ENCODE results near the gene ZNF83. TPM values are rescaled to one million over a fixed set of nuclear protein-coding genes. Genes with fewer than 3 reads are reported as not detected.

Gene ZNF83
- total RNA-seq, 2 donors from 2014 or later = 30.7 to 46.2 TPM

DNA sequence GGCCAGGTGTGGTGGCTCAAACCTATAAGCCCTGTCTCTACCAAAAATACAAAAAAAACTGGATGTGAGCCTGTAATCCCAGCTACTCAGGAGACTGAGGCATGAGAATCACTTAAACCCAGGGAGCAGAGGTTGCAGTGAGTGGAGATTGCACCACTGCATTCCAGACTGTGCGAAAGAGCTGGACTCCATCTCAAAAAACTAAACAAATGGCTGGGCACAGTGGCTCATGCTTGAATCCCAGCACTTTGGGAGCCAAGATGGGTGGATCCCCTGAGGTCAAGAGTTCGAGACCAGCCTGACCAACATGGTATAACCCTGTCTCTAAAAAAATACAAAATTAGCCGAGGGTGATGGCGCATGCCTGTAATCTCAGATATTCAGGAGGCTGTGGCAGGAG, 34.9 kb upstream of the ZNF83 start:
- intact Hi-C loops (cut with DNase I) = no loop called here
- H3K4me1 ChIP-seq = no peaks in the 10 kb centered on the region
- no peak overlapping the region for H3K4me3 ChIP-seq
- no peaks in the 10 kb centered on the region for H3K27me3 ChIP-seq
- ATAC-seq (no peak), DNase-seq (no peak)
- H3K27ac ChIP-seq = no peak overlapping the region
- no peaks in the 10 kb centered on the region for H3K9me3 ChIP-seq
- 95 to 98% methylated on average over 4 of the region's 4 CpGs for WGBS, 2 donors
- H3K36me3 ChIP-seq (replicated peaks in 1 of 2; ENCODE audit: insufficient read depth in 1 of 2, low read depth in 2 of 2) = no peaks in the 10 kb centered on the region
- TF ChIP-seq, protein P1, sequence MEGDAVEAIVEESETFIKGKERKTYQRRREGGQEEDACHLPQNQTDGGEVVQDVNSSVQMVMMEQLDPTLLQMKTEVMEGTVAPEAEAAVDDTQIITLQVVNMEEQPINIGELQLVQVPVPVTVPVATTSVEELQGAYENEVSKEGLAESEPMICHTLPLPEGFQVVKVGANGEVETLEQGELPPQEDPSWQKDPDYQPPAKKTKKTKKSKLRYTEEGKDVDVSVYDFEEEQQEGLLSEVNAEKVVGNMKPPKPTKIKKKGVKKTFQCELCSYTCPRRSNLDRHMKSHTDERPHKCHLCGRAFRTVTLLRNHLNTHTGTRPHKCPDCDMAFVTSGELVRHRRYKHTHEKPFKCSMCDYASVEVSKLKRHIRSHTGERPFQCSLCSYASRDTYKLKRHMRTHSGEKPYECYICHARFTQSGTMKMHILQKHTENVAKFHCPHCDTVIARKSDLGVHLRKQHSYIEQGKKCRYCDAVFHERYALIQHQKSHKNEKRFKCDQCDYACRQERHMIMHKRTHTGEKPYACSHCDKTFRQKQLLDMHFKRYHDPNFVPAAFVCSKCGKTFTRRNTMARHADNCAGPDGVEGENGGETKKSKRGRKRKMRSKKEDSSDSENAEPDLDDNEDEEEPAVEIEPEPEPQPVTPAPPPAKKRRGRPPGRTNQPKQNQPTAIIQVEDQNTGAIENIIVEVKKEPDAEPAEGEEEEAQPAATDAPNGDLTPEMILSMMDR (IDR thresholded peaks at IDR 0.05) = no peak
- no peak for TF ChIP-seq POLR2A (IDR thresholded peaks at IDR 0.05)

DNA sequence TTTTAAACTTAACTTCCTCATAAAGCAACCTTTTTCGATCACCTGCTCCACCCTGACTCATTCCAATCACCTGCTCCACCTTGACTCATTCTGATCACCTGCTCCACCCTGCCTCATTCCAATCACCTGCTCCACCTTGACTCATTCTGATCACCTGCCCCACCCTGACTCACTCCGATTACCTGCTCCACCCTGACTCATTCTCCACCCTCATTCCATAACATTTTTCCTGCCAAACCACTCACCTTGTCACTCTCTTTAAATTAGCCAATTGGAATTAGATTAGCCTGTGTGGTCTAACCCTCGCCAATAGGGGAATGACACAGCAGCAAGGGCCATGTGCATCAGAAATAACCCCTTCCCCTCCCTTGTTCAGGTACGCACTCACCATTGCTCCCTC, 31.9 kb upstream of the ZNF83 start:
- TF ChIP-seq POLR2A (IDR thresholded peaks at IDR 0.05) = no peak
- TF ChIP-seq, protein P1 (IDR thresholded peaks at IDR 0.05) = no peak
- Histone ChIP-seq H3K27ac (no peak overlapping the region), H3K4me1 (no peaks in the 10 kb centered on the region), H3K9me3 (no peaks in the 10 kb centered on the region), H3K36me3 (replicated peaks in 1 of 2; ENCODE audit: insufficient read depth in 1 of 2, low read depth in 2 of 2) (no peaks in the 10 kb centered on the region), H3K4me3 (no peak overlapping the region), H3K27me3 (no peaks in the 10 kb centered on the region)
- peak in 2 of 4 donors; percentile 12 to 16 for DNase-seq
- WGBS, 2 donors = 84 to 89% methylated on average over 4 of the region's 4 CpGs
- intact Hi-C loops (cut with DNase I) = no loop called here
- ATAC-seq = no peak

DNA sequence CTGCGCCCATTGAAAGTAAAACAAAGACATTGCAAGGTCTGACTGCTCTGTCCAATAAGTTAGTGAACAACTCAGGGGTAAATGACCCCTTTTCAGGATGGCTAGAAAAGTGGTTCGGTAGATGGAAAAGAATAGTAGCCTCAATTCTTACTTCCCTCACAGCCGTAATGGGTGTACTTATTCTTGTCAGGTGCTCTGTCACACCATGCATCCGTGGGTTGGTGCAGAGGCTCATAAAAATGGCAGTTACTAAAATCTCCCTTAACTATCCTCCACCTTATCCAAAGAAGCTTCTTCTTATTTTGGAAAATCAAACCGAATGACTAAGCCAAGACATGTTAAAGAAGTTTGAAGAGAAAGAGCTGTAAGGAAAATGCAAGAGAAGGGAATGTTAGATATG, 31.4 kb upstream of the ZNF83 start:
- intact Hi-C loops (cut with DNase I) = no loop called here
- Histone ChIP-seq H3K36me3 (replicated peaks in 1 of 2; ENCODE audit: insufficient read depth in 1 of 2, low read depth in 2 of 2) (no peaks in the 10 kb centered on the region), H3K4me3 (no peak overlapping the region), H3K27me3 (no peaks in the 10 kb centered on the region), H3K9me3 (no peaks in the 10 kb centered on the region), H3K4me1 (no peaks in the 10 kb centered on the region), H3K27ac (no peak overlapping the region)
- TF ChIP-seq, protein P1 (IDR thresholded peaks at IDR 0.05) = no peak
- no peak for TF ChIP-seq POLR2A (IDR thresholded peaks at IDR 0.05)
- ATAC-seq (no peak), DNase-seq (no peak)
- 88 to 93% methylated on average over 5 of the region's 5 CpGs for WGBS, 2 donors

GRCh38 chr19:52667972-52668371, 29.8 kb upstream of the ZNF83 start:
- intact Hi-C loops (cut with DNase I) = no loop called here
- TF ChIP-seq, protein P1 (IDR thresholded peaks at IDR 0.05) = no peak
- no peak for TF ChIP-seq POLR2A (IDR thresholded peaks at IDR 0.05)
- no peaks in the 10 kb centered on the region for H3K4me1 ChIP-seq
- ATAC-seq (no peak), DNase-seq (no peak)
- no peaks in the 10 kb centered on the region for H3K9me3 ChIP-seq
- no peak overlapping the region for H3K4me3 ChIP-seq
- no peak overlapping the region for H3K27ac ChIP-seq
- H3K36me3 ChIP-seq (replicated peaks in 1 of 2; ENCODE audit: insufficient read depth in 1 of 2, low read depth in 2 of 2) = no peaks in the 10 kb centered on the region
- no peaks in the 10 kb centered on the region for H3K27me3 ChIP-seq
- 80 to 87% methylated on average over 6 of the region's 6 CpGs for WGBS, 2 donors

DNA sequence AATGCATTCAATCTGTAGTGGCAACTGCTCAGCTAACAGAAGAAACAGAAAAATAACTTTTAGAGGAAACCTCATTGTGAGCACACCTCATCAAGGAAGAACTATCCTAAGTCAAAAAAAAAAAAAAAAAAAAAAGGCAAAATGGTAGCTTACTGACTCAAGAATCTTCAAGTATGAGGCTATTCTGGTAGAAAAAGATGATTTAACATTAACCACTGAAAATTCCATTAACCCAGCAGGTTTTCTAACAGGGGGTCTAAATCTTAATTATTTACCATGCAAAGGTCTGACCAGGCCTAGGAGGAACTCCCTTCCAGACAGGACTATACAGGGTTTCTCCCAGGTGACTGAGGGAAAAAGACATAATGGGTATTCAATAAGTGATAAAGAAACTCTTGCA, 28.4 kb upstream of the ZNF83 start:
- ATAC-seq (no peak), DNase-seq (no peak)
- Histone ChIP-seq H3K27me3 (no peaks in the 10 kb centered on the region), H3K4me3 (no peak overlapping the region), H3K4me1 (no peaks in the 10 kb centered on the region), H3K27ac (no peak overlapping the region), H3K9me3 (no peaks in the 10 kb centered on the region), H3K36me3 (replicated peaks in 1 of 2; ENCODE audit: insufficient read depth in 1 of 2, low read depth in 2 of 2) (no peaks in the 10 kb centered on the region)
- intact Hi-C loops (cut with DNase I) = no loop called here
- TF ChIP-seq, protein P1 (IDR thresholded peaks at IDR 0.05) = no peak
- TF ChIP-seq POLR2A (IDR thresholded peaks at IDR 0.05) = no peak
